SJSA1 (cell line): ENCODE measurements around the gene TMPRSS4. TPM values are rescaled to one million over a fixed set of nuclear protein-coding genes. Genes with fewer than 3 reads are reported as not detected.

Source experiments
- DNase-seq, 2 experiments: peaks; one replicate each; pipeline ENCODE4 v3.0.0-alpha.2; 2015 to 2020; ENCODE audit warnings: low spot score in 2 of 2, low read depth in 1 of 2
- H3K27ac ChIP-seq: fragments of 250-450 bp; sonication (Bioruptor Pico); 2 replicates; pipeline ENCODE4 v1.5.1; 2020; ENCODE audit warnings: mild to moderate bottlenecking, moderate library complexity
- H3K27me3 ChIP-seq: fragments of 250-450 bp; sonication (Bioruptor Pico); replicated peaks from 2 replicates; pipeline ENCODE4 v1.5.1; 2020; ENCODE audit warnings: mild to moderate bottlenecking, moderate library complexity
- H3K36me3 ChIP-seq: fragments of 250-450 bp; sonication (Bioruptor Pico); 2 replicates; pipeline ENCODE4 v1.5.1; 2020; ENCODE audit warnings: mild to moderate bottlenecking
- H3K4me1 ChIP-seq: fragments of 250-450 bp; sonication (Bioruptor Pico); replicated peaks from 2 replicates; pipeline ENCODE4 v1.6.1; 2021; ENCODE audit warnings: mild to moderate bottlenecking
- H3K4me3 ChIP-seq: fragments of 250-450 bp; sonication (Bioruptor Pico); 2 replicates; pipeline ENCODE4 v1.5.1; 2020; ENCODE audit warnings: mild to moderate bottlenecking
- H3K9me3 ChIP-seq: fragments of 250-450 bp; sonication (Bioruptor Pico); replicated peaks from 2 replicates; pipeline ENCODE4 v1.5.1; 2020; ENCODE audit warnings: mild to moderate bottlenecking
- total RNA-seq: library from RNA; depleted of rRNA; stranded (reverse); fragments of >200 nt; shearing (Covaris generic); gene quantifications from 2 replicates; pipeline ENCODE4 v1.2.3, GENCODE V29; 2014

TMPRSS4 gene
- total RNA-seq, 1 experiment from 2014 or later, result not detected

GRCh38 chr11:118112711-118113430 is 36.0 kb downstream of the TMPRSS4 start:
- no peak for DNase-seq
- Histone ChIP-seq H3K27me3 (no peaks in the 10 kb centered on the region), H3K9me3 (no peaks in the 10 kb centered on the region), H3K36me3 (no peaks in the 10 kb centered on the region), H3K4me1 (no peaks in the 10 kb centered on the region), H3K4me3 (no peak overlapping the region), H3K27ac (no peak overlapping the region)

GRCh38 chr11:118114266-118114665 is 37.4 kb downstream of the TMPRSS4 start:
- no peaks in the 10 kb centered on the region for H3K9me3 ChIP-seq
- H3K4me1 ChIP-seq, result no peaks in the 10 kb centered on the region
- H3K27ac ChIP-seq, result no peak overlapping the region
- H3K27me3 ChIP-seq, result no peaks in the 10 kb centered on the region
- DNase-seq, result no peak
- H3K4me3 ChIP-seq, result no peak overlapping the region
- no peaks in the 10 kb centered on the region for H3K36me3 ChIP-seq

GRCh38 chr11:118115048-118115447 is 38.2 kb downstream of the TMPRSS4 start:
- no peaks in the 10 kb centered on the region for H3K9me3 ChIP-seq
- no peaks in the 10 kb centered on the region for H3K27me3 ChIP-seq
- H3K27ac ChIP-seq, result no peak overlapping the region
- no peak for DNase-seq
- no peak overlapping the region for H3K4me3 ChIP-seq
- no peaks in the 10 kb centered on the region for H3K36me3 ChIP-seq
- no peaks in the 10 kb centered on the region for H3K4me1 ChIP-seq

- DNase-seq, result no peak
- Histone ChIP-seq H3K4me1 (no peaks in the 10 kb centered on the region), H3K27ac (no peak overlapping the region), H3K9me3 (no peaks in the 10 kb centered on the region), H3K4me3 (no peak overlapping the region), H3K27me3 (no peaks in the 10 kb centered on the region), H3K36me3 (no peaks in the 10 kb centered on the region)
These were observed 41.1 kb downstream of the TMPRSS4 start for GRCh38 chr11:118117790-118118601.

GRCh38 chr11:118120793-118121192 is 43.9 kb downstream of the TMPRSS4 start:
- Histone ChIP-seq H3K9me3 (no peaks in the 10 kb centered on the region), H3K27me3 (no peaks in the 10 kb centered on the region), H3K36me3 (no peaks in the 10 kb centered on the region), H3K4me3 (no peak overlapping the region), H3K27ac (no peak overlapping the region), H3K4me1 (no peaks in the 10 kb centered on the region)
- no peak for DNase-seq

GRCh38 chr11:118124929-118125535 is 48.2 kb downstream of the TMPRSS4 start:
- H3K27ac ChIP-seq, result no peak overlapping the region
- no peaks in the 10 kb centered on the region for H3K4me1 ChIP-seq
- H3K27me3 ChIP-seq, result no peaks in the 10 kb centered on the region
- H3K36me3 ChIP-seq, result no peaks in the 10 kb centered on the region
- H3K9me3 ChIP-seq, result no peaks in the 10 kb centered on the region
- H3K4me3 ChIP-seq, result no peak overlapping the region
- DNase-seq, result no peak

GRCh38 chr11:118126082-118126838 is 49.4 kb downstream of the TMPRSS4 start:
- Histone ChIP-seq H3K27ac (no peak overlapping the region), H3K36me3 (no peaks in the 10 kb centered on the region), H3K9me3 (no peaks in the 10 kb centered on the region), H3K4me1 (no peaks in the 10 kb centered on the region), H3K27me3 (no peaks in the 10 kb centered on the region), H3K4me3 (no peak overlapping the region)
- no peak for DNase-seq

GRCh38 chr11:118128310-118128709 is 51.4 kb downstream of the TMPRSS4 start:
- no peak for DNase-seq
- Histone ChIP-seq H3K4me1 (no peaks in the 10 kb centered on the region), H3K27ac (no peak overlapping the region), H3K36me3 (no peaks in the 10 kb centered on the region), H3K9me3 (no peaks in the 10 kb centered on the region), H3K27me3 (no peaks in the 10 kb centered on the region), H3K4me3 (no peak overlapping the region)

- Histone ChIP-seq H3K36me3 (no peaks in the 10 kb centered on the region), H3K4me3 (no peak overlapping the region), H3K9me3 (no peaks in the 10 kb centered on the region), H3K27ac (no peak overlapping the region), H3K27me3 (no peaks in the 10 kb centered on the region), H3K4me1 (no peaks in the 10 kb centered on the region)
- DNase-seq, result no peak
These were observed 52.0 kb downstream of the TMPRSS4 start for GRCh38 chr11:118128721-118129470.

- DNase-seq, result no peak
- no peaks in the 10 kb centered on the region for H3K9me3 ChIP-seq
- H3K4me1 ChIP-seq, result no peaks in the 10 kb centered on the region
- no peak overlapping the region for H3K4me3 ChIP-seq
- H3K36me3 ChIP-seq, result no peaks in the 10 kb centered on the region
- H3K27me3 ChIP-seq, result no peaks in the 10 kb centered on the region
- H3K27ac ChIP-seq, result no peak overlapping the region
These were observed 52.7 kb downstream of the TMPRSS4 start for GRCh38 chr11:118129471-118130172.

- DNase-seq, result no peak
- Histone ChIP-seq H3K9me3 (no peaks in the 10 kb centered on the region), H3K27ac (no peak overlapping the region), H3K4me3 (no peak overlapping the region), H3K27me3 (no peaks in the 10 kb centered on the region), H3K4me1 (no peaks in the 10 kb centered on the region), H3K36me3 (no peaks in the 10 kb centered on the region)
These were observed 55.7 kb downstream of the TMPRSS4 start for GRCh38 chr11:118132385-118133151.

GRCh38 chr11:118133816-118134215 is 56.9 kb downstream of the TMPRSS4 start:
- Histone ChIP-seq H3K4me1 (no peaks in the 10 kb centered on the region), H3K4me3 (no peak overlapping the region), H3K9me3 (no peaks in the 10 kb centered on the region), H3K36me3 (no peaks in the 10 kb centered on the region), H3K27me3 (no peaks in the 10 kb centered on the region), H3K27ac (no peak overlapping the region)
- DNase-seq, result no peak
